ENCODE results near the gene UBE3D.
A peak's percentile ranks its signal among the peaks of the same experiment; 100 is the strongest.
"Not testable (repeated sequence)": the region's sequence is repeated elsewhere in the genome, so short reads cannot be mapped to it uniquely, and the experiment has no call there.

Gene UBE3D

GRCh38 chr6:82914511-82914910, 151.1 kb downstream of the UBE3D start:
- DNase-seq (ENCODE audit: low read depth in 2 of 2): no peak

GRCh38 chr6:82910820-82911219, 154.8 kb downstream of the UBE3D start:
- DNase-seq (ENCODE audit: low read depth in 2 of 2): no peak

- DNase-seq (ENCODE audit: low read depth in 2 of 2): no peak
Measured at GRCh38 chr6:82910395-82910794, 155.2 kb downstream of the UBE3D start.

- peak; percentile 52 to 53 for DNase-seq (ENCODE audit: low read depth in 2 of 2)
Measured at GRCh38 chr6:82909551-82909950, 156.1 kb downstream of the UBE3D start.

GRCh38 chr6:82908661-82909060, 157.0 kb downstream of the UBE3D start:
- no peak for DNase-seq (ENCODE audit: low read depth in 2 of 2)

GRCh38 chr6:82906951-82907350, 158.7 kb downstream of the UBE3D start:
- peak; percentile 53 to 57 for DNase-seq (ENCODE audit: low read depth in 2 of 2)

- no peak for DNase-seq (ENCODE audit: low read depth in 2 of 2)
Measured at GRCh38 chr6:82906489-82906888, 159.2 kb downstream of the UBE3D start.

GRCh38 chr6:82904860-82905259, 160.8 kb downstream of the UBE3D start:
- no peak for DNase-seq (ENCODE audit: low read depth in 2 of 2)

GRCh38 chr6:82904257-82904656, 161.4 kb downstream of the UBE3D start:
- no peak for DNase-seq (ENCODE audit: low read depth in 2 of 2)

- DNase-seq (ENCODE audit: low read depth in 2 of 2): no peak
Measured at GRCh38 chr6:82902290-82902689, 163.4 kb downstream of the UBE3D start.

GRCh38 chr6:82894653-82895259, 170.9 kb downstream of the UBE3D start:
- DNase-seq (ENCODE audit: low read depth in 2 of 2): no peak

- DNase-seq (ENCODE audit: low read depth in 2 of 2): no peak
Measured at GRCh38 chr6:82893889-82894652, 171.6 kb downstream of the UBE3D start.

- DNase-seq (ENCODE audit: low read depth in 2 of 2): not testable (repeated sequence)
Measured at GRCh38 chr6:82891503-82891902, 174.1 kb downstream of the UBE3D start.

GRCh38 chr6:82891076-82891475, 174.6 kb downstream of the UBE3D start:
- peak; percentile 68 to 74 for DNase-seq (ENCODE audit: low read depth in 2 of 2)

- DNase-seq (ENCODE audit: low read depth in 2 of 2): no peak
Measured at GRCh38 chr6:82890240-82890639, 175.4 kb downstream of the UBE3D start.

- DNase-seq (ENCODE audit: low read depth in 2 of 2): no peak
Measured at GRCh38 chr6:82889143-82889542, 176.5 kb downstream of the UBE3D start.

GRCh38 chr6:82882363-82883023, 183.1 kb downstream of the UBE3D start:
- DNase-seq (ENCODE audit: low read depth in 2 of 2): no peak

- no peak for DNase-seq (ENCODE audit: low read depth in 2 of 2)
Measured at GRCh38 chr6:82881519-82881918, 184.1 kb downstream of the UBE3D start.

GRCh38 chr6:82878812-82879211, 186.8 kb downstream of the UBE3D start:
- DNase-seq (ENCODE audit: low read depth in 2 of 2): peak; percentile 76 to 78

- DNase-seq (ENCODE audit: low read depth in 2 of 2): peak; percentile 29 to 34
Measured at GRCh38 chr6:82877213-82878195, 188.1 kb downstream of the UBE3D start.

GRCh38 chr6:82875573-82876185, 190.0 kb downstream of the UBE3D start:
- peak in 1 of 2 experiments; percentile 28 for DNase-seq (ENCODE audit: low read depth in 2 of 2)

All from fibroblast of skin of left quadriceps (primary cell).